Activated naive CD4-positive, alpha-beta T cell (primary cell): Measurements from ENCODE around the gene SIRT7.

Experiments
- DNase-seq, 4 experiments: peaks; one replicate each; lab custom pipeline; 2025; lab: John Stamatoyannopoulos, UW

Gene SIRT7

DNA sequence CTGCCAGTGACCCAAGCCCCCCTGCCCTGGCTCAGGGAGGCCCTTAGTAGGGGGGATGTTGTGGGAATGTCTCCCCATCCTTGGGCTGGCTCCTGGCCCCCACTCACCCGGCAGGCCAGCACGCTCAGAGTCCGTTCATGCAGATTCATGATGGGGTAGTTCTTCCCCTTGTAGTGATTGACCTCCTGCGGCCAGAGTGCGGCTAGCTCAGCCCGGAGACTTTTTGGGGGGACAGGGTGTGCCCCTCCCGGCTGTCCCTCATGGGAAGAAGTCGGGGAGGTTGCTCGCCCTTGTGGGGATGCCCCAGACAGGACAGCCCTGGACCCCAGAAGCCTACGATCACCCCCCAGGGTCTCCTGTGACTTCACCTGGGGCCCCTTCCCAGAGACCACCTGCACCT, 12.0 kb downstream of the SIRT7 start:
- DNase-seq: no peak

DNA sequence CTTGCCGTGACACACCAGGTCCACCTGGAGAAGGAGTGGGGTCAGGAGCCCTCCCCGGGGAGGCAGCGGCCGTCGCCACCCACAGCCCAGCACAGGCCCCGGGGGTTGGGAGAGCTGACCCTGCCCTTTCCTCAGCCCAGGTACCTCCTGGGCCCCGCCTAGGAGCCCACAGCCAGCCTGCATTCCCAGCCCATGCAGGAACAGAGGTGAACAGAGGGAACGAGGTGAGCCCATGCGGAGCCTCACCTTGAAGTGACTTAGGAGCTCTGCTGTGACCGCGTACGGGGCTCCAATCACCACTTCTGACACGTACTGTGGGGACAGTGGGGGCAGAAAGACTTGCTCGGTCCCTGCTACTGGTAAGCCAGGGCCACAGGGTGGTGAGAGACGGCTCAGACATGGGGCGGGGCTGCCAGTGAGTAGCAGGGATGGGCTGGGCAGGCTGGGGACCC, 12.5 kb downstream of the SIRT7 start:
- no peak for DNase-seq

DNA sequence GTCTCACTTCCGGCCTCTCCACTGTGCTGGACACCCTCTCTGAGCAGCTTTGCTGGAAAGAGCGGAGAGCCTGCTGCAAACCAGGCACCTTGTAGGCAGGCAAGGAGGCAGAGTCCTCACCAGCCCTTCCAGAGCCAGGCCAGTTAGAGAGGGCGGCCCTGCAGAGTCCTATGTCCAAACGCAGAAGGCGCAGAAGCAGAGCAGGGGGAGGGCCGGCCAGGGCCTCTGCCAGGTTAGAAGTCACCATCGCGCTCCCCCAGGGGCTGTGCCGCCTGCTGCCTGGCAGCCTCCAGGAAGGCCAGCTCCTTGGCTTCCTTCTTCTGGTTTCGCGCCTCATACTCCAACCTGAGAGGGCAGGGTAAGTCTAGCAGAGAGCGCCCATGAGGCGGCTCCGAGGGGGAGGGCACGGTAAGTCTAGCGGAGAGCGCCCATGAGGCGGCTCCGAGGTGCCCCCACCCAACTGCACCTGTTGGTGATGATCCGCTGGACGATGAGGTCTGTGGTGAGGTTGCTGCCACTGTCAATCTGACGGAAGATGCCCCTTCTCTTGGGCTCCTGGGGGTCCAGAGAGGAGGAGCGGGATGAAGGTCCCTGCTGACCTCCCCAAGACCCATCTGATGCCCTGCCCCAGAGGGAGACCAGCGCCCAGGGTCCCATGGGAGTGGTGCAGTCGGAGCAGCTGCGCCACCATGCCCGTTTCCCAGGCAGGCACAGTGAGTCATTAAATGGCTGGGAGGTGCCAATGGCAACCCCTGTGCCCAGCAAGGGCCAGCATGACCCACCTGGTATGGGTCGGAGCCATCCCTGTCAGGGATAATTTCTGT, 13.2 kb downstream of the SIRT7 start:
- DNase-seq: no peak

DNA sequence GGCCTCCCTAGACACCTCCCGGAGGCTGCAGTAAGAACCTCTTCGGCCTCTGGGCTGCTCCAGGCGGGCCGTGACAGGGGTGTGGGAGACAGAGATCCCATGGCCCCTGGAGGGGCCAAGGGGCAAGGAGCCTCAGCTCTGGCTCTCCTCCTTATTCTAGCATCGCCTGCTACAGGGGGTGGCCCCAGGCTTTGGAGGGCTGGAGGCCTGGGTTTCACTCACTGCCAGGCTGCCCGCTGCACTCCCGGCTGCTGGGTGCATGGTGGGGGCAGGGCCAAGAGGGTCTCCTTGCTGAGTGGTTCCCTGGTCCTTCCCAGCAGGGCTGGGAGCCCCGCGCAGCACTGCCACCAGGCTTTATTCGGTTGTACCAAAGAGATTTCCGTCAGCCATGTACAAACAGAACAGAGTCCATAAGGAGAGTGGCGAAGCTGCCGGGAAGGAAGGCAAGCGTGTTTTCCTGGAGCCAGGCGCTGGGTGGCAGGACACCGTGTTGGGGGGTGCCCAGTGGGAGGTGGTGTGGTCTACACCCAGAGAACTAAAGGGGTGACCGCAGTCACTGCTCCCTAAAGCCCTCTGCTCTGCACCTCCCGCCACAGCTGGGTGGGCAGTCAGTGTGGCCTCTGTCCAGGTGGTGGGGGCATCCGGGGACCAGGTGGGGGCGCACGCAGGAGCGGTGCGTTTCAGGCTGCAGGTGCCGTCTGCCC, 13.9 kb downstream of the SIRT7 start:
- DNase-seq: no peak

DNA sequence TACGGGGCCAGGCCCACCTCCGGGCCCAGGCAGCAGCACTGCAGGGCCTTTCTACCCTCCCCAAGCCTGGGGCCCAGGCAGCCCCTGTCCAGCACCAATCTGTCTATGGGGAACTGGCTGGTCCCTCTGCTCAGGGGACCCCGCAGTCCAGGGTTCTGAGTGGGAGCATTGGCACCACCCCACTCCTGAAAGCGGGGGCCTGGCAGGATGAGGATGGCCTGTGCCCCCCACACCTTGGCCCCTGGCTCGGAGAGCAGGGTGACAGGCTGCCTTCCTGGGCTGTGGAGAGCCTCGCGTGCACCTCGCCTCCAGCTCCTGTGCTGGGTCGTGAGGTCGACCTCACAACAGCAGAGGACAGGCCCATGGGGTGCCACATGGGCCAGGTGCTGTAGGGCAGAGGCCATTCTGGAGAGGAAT, 14.6 kb downstream of the SIRT7 start:
- no peak for DNase-seq

DNA sequence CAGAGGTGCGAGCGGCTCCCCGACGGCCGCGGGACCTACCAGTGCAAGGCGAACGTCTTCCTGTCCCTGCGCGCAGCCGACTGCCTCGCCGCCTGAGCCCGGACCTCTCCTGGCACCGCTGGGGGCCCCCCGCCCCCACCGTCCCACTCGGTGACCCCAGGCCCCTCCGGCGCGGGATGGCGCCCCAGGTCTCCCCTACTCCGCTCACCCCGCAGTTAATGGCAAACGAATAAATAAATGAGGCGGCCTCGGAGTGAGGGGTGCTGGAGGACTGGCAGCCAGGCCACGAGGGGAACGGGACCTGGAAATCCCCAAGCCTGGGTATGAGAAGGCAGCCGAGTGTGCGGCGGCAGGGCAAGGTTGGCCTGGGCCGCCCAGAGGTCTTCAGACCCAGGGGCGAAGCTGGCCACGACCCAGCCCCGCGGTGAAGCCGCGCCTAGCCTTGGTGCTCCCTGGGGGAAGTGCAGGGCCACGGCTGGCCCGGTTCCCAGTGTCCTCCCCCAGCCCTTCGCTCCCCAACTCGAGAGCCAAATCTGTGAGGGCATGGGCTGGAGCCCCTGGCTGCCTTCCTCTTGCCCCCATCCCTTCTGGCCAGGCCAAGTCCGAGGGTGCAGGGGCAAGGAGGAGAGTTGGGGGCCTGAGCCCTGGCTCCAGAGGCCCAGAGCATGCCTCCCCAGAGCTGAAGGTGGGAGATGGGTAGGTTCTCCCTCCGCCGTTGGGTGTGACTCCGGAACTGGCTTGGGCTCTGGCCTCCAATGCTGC, 15.1 kb downstream of the SIRT7 start:
- DNase-seq: no peak

DNA sequence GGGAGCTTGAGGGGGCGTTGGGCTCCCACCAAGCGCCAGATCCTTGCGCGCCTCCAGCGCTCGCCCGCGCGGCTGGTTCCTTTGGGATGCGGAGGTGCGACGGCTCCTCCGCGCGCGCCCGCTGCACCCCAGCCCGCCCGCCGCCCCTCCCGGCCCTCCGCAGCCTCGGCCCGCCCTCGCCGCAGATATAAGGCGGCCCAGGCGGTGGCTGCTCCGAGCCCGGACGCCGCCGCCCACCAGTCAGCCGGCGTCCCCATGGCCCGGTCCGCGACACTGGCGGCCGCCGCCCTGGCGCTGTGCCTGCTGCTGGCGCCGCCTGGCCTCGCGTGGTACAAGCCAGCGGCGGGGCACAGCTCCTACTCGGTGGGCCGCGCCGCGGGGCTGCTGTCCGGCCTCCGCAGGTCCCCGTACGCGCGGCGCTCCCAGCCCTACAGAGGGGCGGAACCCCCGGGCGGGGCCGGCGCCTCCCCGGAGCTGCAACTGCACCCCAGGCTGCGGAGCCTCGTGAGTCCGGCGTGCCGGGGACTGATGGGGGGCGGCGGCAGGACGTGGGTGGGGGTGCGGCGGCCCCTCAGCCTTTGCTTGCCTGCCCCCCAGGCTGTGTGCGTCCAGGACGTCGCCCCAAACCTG, 15.8 kb downstream of the SIRT7 start, which contains the start of gene NPB:
NPB (plus strand) TSS at position 216 of the 630 bp plus-strand sequence; CDS start at position 256, 40 bp downstream.
- DNase-seq: no peak

DNA sequence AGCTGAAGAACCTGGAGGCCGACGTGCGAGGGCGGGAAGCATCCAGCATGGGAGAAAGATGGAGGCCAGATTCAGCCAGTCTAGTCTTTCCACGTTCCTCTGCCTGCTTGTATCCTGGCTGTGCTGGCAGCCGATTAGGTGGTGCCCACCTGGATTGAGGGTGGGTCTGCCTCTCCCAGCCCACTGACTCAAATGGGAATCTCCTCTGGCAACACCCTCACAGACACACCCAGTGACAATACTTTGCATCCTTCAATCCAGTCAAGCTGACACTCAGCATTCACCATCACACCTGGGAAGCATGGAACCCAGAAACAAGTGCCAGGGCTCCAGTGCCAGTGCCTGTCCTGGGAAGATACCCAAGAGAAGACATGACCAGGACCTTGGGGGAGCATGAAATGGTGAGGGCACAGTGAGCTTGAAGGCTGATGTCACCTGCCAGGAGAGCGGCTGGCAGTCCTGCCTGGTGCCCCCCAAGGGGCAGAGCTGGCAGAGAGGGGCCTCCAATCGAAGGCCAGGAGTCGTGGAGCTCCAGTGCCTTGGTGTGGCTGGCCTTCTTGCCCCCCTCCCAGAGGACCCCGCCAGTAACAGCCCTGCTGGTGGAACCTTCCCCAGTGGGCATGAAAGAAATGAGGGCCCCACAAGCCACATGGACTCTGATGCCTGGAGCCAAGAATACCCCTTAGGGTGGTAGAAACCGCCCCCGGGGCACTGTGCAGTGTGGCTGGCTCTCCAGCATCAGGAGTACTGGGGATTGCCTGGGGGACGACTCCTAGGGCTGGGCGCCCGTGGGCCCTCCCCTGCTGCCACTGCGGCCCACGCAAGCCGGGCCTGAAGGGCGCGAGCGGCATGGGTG, 16.6 kb downstream of the SIRT7 start:
- no peak for DNase-seq

DNA sequence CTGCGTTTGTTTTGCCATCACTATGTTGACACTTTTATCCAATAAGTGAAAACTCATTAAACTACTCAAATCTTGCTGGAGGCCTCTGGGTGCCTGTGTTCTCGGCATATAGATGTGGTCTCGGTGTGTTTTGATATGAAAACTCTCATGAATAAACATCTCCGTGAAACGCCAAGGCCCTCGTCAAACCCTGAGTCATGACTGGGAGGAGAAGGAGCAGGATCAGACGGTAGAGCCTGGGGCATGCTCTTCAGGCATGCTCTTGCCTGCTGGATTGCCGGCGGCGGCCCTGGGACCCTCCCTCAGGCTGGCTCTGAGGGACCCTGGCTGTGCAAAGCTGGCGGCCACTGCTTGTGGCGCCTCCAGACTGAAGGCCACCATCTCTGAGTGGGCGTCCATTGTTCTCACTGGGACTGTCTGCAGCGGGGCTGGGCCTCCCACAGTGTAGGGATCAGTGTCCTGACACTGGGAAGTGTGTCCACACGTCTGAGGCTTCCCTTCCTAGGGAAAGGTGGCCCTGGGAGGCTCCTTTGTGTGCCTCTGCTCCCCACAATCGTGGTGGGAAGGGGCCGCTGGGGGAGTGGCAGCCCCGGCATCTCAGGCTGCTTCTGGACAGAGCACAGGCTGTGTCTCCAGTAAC, 17.7 kb downstream of the SIRT7 start:
- no peak for DNase-seq

DNA sequence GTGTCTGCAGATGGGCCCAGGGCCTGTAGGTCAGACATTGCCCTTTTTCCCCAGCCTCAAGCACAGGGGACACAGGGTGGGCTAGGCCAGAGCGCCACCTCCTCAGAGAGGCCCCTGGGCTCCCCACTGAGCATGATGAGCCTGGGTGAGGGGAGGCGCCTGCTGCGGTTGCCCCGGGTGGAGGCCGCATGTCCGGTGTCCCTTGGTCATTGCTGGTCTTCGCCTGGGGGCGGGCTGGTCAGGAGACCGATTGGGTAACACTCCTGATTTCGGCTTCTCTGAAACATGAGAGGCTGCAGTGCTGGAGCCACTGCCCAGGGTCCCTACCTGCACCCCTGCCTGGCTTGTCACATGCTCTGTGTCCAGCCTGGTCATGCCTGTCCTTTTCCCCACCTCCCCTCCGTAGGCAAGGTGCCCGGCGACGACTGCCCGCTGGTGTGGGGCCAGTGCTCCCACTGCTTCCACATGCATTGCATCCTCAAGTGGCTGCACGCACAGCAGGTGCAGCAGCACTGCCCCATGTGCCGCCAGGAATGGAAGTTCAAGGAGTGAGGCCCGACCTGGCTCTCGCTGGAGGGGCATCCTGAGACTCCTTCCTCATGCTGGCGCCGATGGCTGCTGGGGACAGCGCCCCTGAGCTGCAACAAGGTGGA, 18.3 kb downstream of the SIRT7 start:
- DNase-seq: no peak

DNA sequence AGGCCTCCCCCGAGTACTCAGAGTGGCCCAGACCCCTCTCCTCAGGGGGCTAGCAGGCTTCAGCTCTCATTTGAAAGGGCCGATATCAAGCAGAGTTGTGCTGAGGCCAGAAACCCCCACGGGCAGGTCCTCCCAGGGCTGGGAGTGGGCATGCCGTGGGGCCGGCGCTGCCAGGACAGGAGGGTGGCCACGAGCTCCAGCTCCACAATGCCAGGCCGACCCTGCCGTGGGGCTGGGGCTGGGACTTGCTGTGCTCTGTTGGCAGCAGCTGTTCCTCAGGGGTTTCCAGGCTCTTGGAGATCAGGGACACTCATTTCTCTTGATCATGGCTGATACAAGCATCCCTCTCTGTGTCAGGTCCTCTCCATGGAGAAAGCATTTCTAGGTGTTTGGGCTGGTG, 19.1 kb downstream of the SIRT7 start:
- no peak for DNase-seq

DNA sequence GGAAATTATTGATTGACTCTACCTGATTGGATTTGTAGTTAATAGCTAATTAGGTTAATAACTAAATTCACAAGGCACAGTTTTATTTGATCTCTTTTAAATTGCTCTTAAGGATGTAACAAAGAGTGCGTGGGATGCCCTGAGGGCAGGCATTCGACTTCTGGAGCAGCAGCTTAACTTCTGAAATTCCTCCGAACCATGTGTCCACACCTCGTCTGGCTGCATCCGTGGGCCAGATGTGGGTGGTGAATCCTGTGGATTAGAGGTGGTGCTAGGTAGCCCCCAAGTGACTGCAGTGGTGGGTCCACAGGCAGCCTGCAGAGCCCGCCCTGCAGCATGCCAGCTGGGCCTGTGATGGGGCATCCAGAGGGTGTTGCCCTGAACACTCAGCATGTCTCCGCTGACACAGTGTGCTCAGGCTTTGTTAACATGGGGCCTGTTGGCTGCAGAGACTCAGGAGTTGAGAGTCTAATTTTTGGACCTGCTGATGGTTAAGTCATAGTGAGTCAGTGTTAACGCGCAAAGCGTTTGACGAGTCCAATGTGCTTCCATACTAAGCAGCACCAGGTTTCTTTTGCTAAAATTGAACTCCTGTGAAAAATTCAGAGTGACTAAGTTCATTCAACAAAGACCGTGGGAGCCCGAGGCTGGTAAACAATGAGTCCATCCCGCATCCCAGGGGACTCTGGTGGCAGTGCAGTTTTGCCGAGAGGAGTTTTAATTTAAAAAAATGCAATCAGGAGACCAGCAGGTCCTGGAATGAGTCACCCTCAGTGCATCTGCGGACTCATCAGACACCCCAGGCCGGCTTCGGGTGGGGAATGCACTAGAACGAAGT, 19.7 kb downstream of the SIRT7 start:
- DNase-seq: no peak

DNA sequence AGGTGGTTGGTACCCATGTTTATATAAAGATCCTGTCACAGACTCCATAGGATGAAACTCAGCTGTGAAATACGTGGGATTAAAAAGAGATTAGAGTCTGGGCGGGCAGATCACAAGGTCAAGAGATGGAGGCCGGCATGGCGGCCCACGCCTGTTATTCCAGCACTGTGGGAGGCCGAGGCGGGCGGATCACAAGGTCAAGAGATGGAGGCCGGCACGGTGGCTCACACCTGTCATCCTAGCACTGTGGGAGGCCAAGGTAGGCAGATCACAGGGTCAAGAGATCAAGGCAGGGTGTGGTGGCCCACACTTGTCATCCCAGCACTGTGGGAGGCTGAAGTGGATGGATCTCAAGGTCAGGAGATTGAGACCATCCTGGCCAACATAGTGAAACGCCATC, 22.6 kb downstream of the SIRT7 start:
- no peak for DNase-seq

DNA sequence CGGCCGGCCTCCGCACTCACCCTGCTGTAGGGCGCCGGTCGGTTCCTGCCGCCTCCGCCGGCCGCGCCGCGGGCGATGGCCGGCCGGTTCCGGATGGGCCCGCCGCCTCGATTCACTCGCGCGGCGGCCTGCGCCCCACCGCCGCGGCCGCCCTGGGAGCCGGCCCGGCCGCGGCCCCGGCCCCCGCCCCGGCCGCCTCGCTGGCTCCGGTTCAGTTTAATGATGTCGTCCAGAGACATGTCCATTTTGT, 26.7 kb downstream of the SIRT7 start:
- no peak for DNase-seq

DNA sequence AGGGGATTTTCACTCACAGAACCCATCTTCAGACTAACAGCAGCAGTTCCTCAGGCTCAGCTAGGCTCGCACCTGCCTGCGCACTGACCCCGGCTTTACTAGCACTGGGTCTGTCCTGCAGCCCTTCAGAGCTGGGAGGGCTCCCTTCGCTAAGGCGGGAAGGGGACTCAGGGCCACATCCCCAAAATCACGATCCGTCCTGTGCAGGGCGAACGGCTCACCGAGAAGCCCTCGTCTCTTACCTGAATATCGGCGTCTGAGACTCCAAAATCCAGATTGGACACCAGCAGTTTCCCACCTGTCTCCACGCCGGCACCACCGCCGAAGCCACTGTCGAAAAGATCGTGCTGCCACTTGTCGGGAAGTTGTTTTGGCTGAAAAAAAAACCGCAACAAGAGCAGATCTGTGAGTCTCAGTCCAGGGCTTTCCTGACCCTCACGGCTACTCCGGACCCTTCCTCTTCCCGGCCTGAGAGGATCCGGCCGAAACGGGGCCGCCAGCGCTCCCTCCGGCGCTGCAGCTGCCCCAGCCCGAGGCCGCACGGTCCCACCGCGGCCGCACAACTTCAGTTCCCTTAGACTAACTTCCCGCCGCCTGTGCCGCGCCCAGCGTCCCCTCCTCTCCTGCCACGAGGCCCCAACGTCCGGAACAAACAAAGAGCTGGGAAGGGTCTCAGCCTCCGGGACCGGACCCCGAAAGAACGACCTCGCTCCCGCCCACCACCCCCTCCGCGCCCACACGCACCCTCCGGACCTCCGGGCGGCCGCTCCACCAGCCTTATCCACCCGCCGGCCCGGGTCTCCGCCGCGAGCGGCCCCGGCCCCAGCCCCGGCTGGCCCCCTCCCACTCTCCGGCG, 27.3 kb downstream of the SIRT7 start:
- no peak for DNase-seq

DNA sequence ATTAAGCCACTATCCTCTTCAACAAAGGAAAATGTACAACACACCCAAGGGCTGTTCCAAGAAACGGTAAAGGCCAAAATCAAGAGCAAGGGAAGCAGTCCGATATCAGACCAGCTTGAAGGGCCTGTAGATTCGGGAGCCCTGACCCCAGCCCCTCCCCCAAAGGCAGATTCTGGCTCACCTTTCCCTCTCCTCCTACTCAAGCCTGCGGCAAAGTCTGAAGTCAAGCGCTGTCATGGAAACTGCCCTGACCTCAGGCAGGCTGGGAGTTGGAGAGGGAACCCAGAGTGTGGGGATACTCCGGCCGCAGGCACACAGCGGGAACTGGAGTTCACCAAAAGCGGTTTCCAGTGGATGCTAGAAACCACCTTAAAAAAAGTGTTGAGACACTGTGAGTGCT, 28.4 kb downstream of the SIRT7 start:
- no peak for DNase-seq

DNA sequence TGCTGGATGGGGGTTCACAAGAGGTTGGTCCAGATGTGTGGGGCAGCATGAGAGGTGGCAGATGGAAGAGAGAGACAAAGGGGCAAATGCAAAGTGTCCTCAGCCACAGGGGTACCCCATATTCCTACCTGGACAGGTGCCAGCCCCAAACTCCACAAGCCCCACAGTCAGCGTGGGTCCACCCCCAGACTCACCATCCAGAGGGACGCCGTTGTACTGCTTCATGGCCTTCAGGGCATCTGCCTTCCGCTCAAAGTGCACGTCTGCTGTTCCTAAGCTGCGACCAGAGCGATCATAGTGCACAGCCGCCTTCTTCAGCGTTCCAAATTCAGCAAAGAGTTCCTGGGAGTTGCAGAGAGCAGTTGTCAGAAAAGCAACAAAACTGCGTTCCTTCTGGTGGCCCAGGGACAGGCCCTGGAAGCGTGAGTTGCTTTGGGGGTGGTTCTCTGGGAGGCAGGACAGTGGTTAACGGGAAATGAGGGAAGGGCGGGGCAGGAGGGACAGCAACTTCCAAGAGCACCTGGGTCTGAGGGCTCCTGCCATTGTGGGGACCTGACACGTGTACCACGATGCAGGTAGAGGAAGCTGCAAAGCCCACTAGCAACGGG, 28.9 kb downstream of the SIRT7 start:
- no peak for DNase-seq
